Astrocyte (in vitro differentiated cells and primary cell): Measurements from ENCODE around the gene ISCA1. TPM values are rescaled to one million over a fixed set of nuclear protein-coding genes. Genes with fewer than 3 reads are reported as not detected.
"Not testable (repeated sequence)": the region's sequence is repeated elsewhere in the genome, so short reads cannot be mapped to it uniquely, and the experiment has no call there.

Source experiments
- DNase-seq: peaks from one replicate; pipeline ENCODE4 v3.0.0-alpha.2; 2010; ENCODE audit warnings: low read depth
- FAIRE-seq: peaks from 2 replicates; lab custom pipeline; 2011; peaks lifted over from hg19 to GRCh38; lab: Jason Lieb, UNC
- H2AFZ ChIP-seq: 2 replicates; pipeline ENCODE4 v1.6.0; 2012; ENCODE audit warnings: low read depth, low read length, inconsistent platforms
- H3K27ac ChIP-seq: 2 replicates; pipeline ENCODE4 v1.5.1; 2011; ENCODE audit warnings: low read depth, low read length, inconsistent platforms
- H3K27me3 ChIP-seq: 2 replicates; pipeline ENCODE4 v1.6.0; 2011; ENCODE audit warnings: low read length, inconsistent platforms; ENCODE audit not compliant: insufficient read depth
- H3K36me3 ChIP-seq: 2 replicates; pipeline ENCODE4 v1.5.1; 2011; ENCODE audit warnings: low read length, inconsistent platforms; ENCODE audit not compliant: insufficient read depth
- H3K4me1 ChIP-seq: 2 replicates; pipeline ENCODE4 v1.5.1; 2011; ENCODE audit warnings: low read length, inconsistent platforms; ENCODE audit not compliant: insufficient read depth
- H3K4me2 ChIP-seq: 2 replicates; pipeline ENCODE4 v1.6.0; 2012; ENCODE audit warnings: low read length, inconsistent platforms
- H3K4me3 ChIP-seq: 2 replicates; pipeline ENCODE4 v1.5.1; 2011; ENCODE audit warnings: low read depth, mild to moderate bottlenecking, low read length, inconsistent platforms; ENCODE audit not compliant: insufficient read depth
- H3K79me2 ChIP-seq: 2 replicates; pipeline ENCODE4 v1.6.0; 2012; ENCODE audit warnings: mild to moderate bottlenecking, low read length, inconsistent platforms; ENCODE audit not compliant: insufficient read depth
- H3K9ac ChIP-seq: 2 replicates; pipeline ENCODE4 v1.6.0; 2012; ENCODE audit warnings: mild to moderate bottlenecking, low read length, inconsistent platforms
- H3K9me3 ChIP-seq: 2 replicates; pipeline ENCODE4 v1.5.1; 2012; ENCODE audit warnings: low read depth, mild to moderate bottlenecking, low read length, inconsistent platforms; ENCODE audit not compliant: insufficient read depth
- H4K20me1 ChIP-seq: 2 replicates; pipeline ENCODE4 v1.6.0; 2012; ENCODE audit warnings: low read length, inconsistent platforms; ENCODE audit not compliant: insufficient read depth
- H3K27ac Mint-ChIP-seq: one replicate; pipeline ENCODE4 v1.8.0; 2021; ENCODE audit warnings: mild to moderate bottlenecking, mixed read lengths; ENCODE audit not compliant: unreplicated experiment
- H3K27me3 Mint-ChIP-seq: one replicate; pipeline ENCODE4 v1.8.0; 2021; ENCODE audit warnings: low read depth, mixed read lengths; ENCODE audit not compliant: unreplicated experiment
- H3K36me3 Mint-ChIP-seq: one replicate; pipeline ENCODE4 v1.8.0; 2021; ENCODE audit warnings: low read depth, mixed read lengths; ENCODE audit not compliant: unreplicated experiment
- H3K4me1 Mint-ChIP-seq: one replicate; pipeline ENCODE4 v1.8.0; 2021; ENCODE audit warnings: low read depth, mixed read lengths; ENCODE audit not compliant: unreplicated experiment
- H3K4me3 Mint-ChIP-seq: one replicate; pipeline ENCODE4 v1.8.0; 2021; ENCODE audit warnings: mild to moderate bottlenecking, moderate library complexity, mixed read lengths; ENCODE audit not compliant: unreplicated experiment
- H3K9me3 Mint-ChIP-seq: one replicate; pipeline ENCODE4 v1.8.0; 2021; ENCODE audit warnings: mild to moderate bottlenecking, mixed read lengths; ENCODE audit not compliant: unreplicated experiment
- EZH2 ChIP-seq: IDR thresholded peaks from 2 replicates; pipeline ENCODE4 v1.6.1; 2012; ENCODE audit warnings: mild to moderate bottlenecking, low read length, inconsistent platforms; ENCODE audit not compliant: insufficient read depth
- total RNA-seq: library from RNA; stranded (reverse); gene quantifications from 2 replicates; pipeline ENCODE4 v1.2.1, GENCODE V29; 2021
- TF ChIP-seq, protein P1 (sequence below): IDR thresholded peaks from 2 replicates; pipeline ENCODE4 v1.5.1; 2011; ENCODE audit warnings: low read depth, mild to moderate bottlenecking, inconsistent platforms, low read length, moderate library complexity; ENCODE audit not compliant: insufficient read depth

The ISCA1 gene
- total RNA-seq, 1 donor from 2014 or later = 30.6 TPM

- H3K9me3 Mint-ChIP-seq = no peaks in the 10 kb centered on the region
- H3K4me1 ChIP-seq = peaks cover 7% of the 10 kb centered on the region
- H3K4me1 Mint-ChIP-seq = peaks cover 8% of the 10 kb centered on the region
- peak overlapping the region; percentile 77 for H3K27ac Mint-ChIP-seq
- peak overlapping the region; percentile 33 for H3K4me2 ChIP-seq
- no peak overlapping the region for H3K4me3 ChIP-seq
- no peaks in the 10 kb centered on the region for H3K79me2 ChIP-seq
- no peak for TF ChIP-seq EZH2
- TF ChIP-seq, protein P1, sequence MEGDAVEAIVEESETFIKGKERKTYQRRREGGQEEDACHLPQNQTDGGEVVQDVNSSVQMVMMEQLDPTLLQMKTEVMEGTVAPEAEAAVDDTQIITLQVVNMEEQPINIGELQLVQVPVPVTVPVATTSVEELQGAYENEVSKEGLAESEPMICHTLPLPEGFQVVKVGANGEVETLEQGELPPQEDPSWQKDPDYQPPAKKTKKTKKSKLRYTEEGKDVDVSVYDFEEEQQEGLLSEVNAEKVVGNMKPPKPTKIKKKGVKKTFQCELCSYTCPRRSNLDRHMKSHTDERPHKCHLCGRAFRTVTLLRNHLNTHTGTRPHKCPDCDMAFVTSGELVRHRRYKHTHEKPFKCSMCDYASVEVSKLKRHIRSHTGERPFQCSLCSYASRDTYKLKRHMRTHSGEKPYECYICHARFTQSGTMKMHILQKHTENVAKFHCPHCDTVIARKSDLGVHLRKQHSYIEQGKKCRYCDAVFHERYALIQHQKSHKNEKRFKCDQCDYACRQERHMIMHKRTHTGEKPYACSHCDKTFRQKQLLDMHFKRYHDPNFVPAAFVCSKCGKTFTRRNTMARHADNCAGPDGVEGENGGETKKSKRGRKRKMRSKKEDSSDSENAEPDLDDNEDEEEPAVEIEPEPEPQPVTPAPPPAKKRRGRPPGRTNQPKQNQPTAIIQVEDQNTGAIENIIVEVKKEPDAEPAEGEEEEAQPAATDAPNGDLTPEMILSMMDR = no peak
- no peaks in the 10 kb centered on the region for H3K27me3 ChIP-seq
- H3K4me3 Mint-ChIP-seq = no peak overlapping the region
- no peak for FAIRE-seq
- no peak overlapping the region for H3K9ac ChIP-seq
- DNase-seq = peak; percentile 88
- H3K36me3 Mint-ChIP-seq = peaks cover 19% of the 10 kb centered on the region
- peaks cover 73% of the 10 kb centered on the region for H3K36me3 ChIP-seq
- H3K27ac ChIP-seq = no peak overlapping the region
- H2AFZ ChIP-seq = no peak overlapping the region
- H4K20me1 ChIP-seq = peaks cover 3% of the 10 kb centered on the region
- H3K9me3 ChIP-seq = no peaks in the 10 kb centered on the region
- no peaks in the 10 kb centered on the region for H3K27me3 Mint-ChIP-seq
These were observed 39.0 kb upstream of the ISCA1 start for GRCh38 chr9:86321373-86321772.

- Histone ChIP-seq H3K4me1 (peaks cover 7% of the 10 kb centered on the region), H3K27ac (no peak overlapping the region), H3K4me2 (no peak overlapping the region), H4K20me1 (peaks cover 3% of the 10 kb centered on the region), H2AFZ (no peak overlapping the region), H3K9me3 (no peaks in the 10 kb centered on the region), H3K4me3 (no peak overlapping the region), H3K27me3 (no peaks in the 10 kb centered on the region), H3K36me3 (peaks cover 62% of the 10 kb centered on the region), H3K9ac (no peak overlapping the region), H3K79me2 (no peaks in the 10 kb centered on the region)
- Mint-ChIP-seq H3K9me3 (no peaks in the 10 kb centered on the region), H3K27ac (no peak overlapping the region), H3K4me3 (no peak overlapping the region), H3K27me3 (no peaks in the 10 kb centered on the region), H3K36me3 (peaks cover 24% of the 10 kb centered on the region), H3K4me1 (peaks cover 8% of the 10 kb centered on the region)
- FAIRE-seq = no peak
- DNase-seq = no peak
- TF ChIP-seq EZH2 = no peak
- TF ChIP-seq, protein P1 = no peak
These were observed 35.8 kb upstream of the ISCA1 start for GRCh38 chr9:86318187-86318586.

GRCh38 chr9:86315078-86315477, 32.7 kb upstream of the ISCA1 start:
- Mint-ChIP-seq H3K27me3 (no peaks in the 10 kb centered on the region), H3K4me1 (no peaks in the 10 kb centered on the region), H3K36me3 (peaks cover 26% of the 10 kb centered on the region), H3K4me3 (no peak overlapping the region), H3K9me3 (no peaks in the 10 kb centered on the region), H3K27ac (no peak overlapping the region)
- no peak overlapping the region for H3K27ac ChIP-seq
- peaks cover 52% of the 10 kb centered on the region for H3K36me3 ChIP-seq
- H3K9ac ChIP-seq = no peak overlapping the region
- no peaks in the 10 kb centered on the region for H3K27me3 ChIP-seq
- DNase-seq (no peak), FAIRE-seq (no peak)
- no peaks in the 10 kb centered on the region for H3K9me3 ChIP-seq
- no peak overlapping the region for H3K4me2 ChIP-seq
- no peaks in the 10 kb centered on the region for H4K20me1 ChIP-seq
- H3K4me3 ChIP-seq = no peak overlapping the region
- TF ChIP-seq EZH2 = no peak
- TF ChIP-seq, protein P1 = no peak
- no peaks in the 10 kb centered on the region for H3K4me1 ChIP-seq
- H3K79me2 ChIP-seq = no peaks in the 10 kb centered on the region
- no peak overlapping the region for H2AFZ ChIP-seq

DNA sequence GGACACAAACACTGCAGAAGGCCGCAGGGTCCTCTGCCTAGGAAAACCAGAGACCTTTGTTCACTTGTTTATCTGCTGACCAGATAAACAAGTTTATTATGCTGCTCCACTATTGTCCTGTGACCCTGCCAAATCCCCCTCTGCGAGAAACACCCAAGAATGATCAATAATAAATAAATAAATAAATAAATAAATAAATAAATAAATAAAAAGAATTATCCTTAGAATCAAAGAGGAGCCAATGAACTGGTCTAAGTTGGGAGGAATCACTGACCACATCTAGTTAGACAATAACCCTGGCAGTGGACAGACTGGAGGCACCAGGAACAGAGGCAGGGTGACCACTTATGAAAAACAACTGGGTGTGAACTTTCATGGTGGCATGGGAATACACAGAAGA, 30.6 kb upstream of the ISCA1 start:
- H2AFZ ChIP-seq, H3K4me2 ChIP-seq, H3K9me3 ChIP-seq, H3K9ac ChIP-seq, H3K4me3 Mint-ChIP-seq, H3K4me3 ChIP-seq, H3K4me1 ChIP-seq, H3K27ac Mint-ChIP-seq, H3K9me3 Mint-ChIP-seq, DNase-seq, H3K27me3 ChIP-seq, FAIRE-seq, H3K4me1 Mint-ChIP-seq, H3K27ac ChIP-seq, H3K27me3 Mint-ChIP-seq, H4K20me1 ChIP-seq, H3K79me2 ChIP-seq: not testable (repeated sequence)
- peaks cover 26% of the 10 kb centered on the region for H3K36me3 Mint-ChIP-seq
- peaks cover 57% of the 10 kb centered on the region for H3K36me3 ChIP-seq
